ENCODE data around the gene LSR. TPM values are rescaled to one million over a fixed set of nuclear protein-coding genes. Genes with fewer than 3 reads are reported as not detected.
A peak's percentile ranks its signal among the peaks of the same experiment; 100 is the strongest.
"Not testable (repeated sequence)": the region's sequence is repeated elsewhere in the genome, so short reads cannot be mapped to it uniquely, and the experiment has no call there.

Gene LSR
- total and polyA plus RNA-seq, 5 experiments from 2014 or later: 36.7 to 106 (median 59.9) TPM

- Mint-ChIP-seq H3K36me3 (peaks cover 0 to 5% (median 2%) of the 10 kb centered on the region in 3 donors), H3K4me1 (peaks cover 14 to 52% (median 44%) of the 10 kb centered on the region in 4 donors), H3K27ac (peak overlapping the region in 7 of 10 donors; percentile 4 to 77 (median 53)), H3K27me3 (no peaks in the 10 kb centered on the region), H3K9me3 (peaks cover 0 to 11% (median 4%) of the 10 kb centered on the region in 9 donors), H3K4me3 (no peak overlapping the region)
- ATAC-seq (no peak), DNase-seq (no peak)
- POLR2A ChIA-PET: interaction anchor here (0.5 to 14.6 kb wide), 4 partner anchors 9 to 47 kb away, joined by 3 to 234 read pairs (median 6); no protein-coding TSS in a partner anchor
Measured at GRCh38 chr19:35220315-35220921, 28.4 kb upstream of the LSR start.

- H3K27ac Mint-ChIP-seq: peak overlapping the region in 6 of 10 donors; percentile 12 to 77 (median 46)
- not testable (repeated sequence) for H3K4me3 Mint-ChIP-seq, DNase-seq, ATAC-seq, H3K36me3 Mint-ChIP-seq, H3K27me3 Mint-ChIP-seq
- POLR2A ChIA-PET: interaction anchor here (0.5 to 14.6 kb wide), 4 partner anchors 10 to 47 kb away, joined by 3 to 234 read pairs (median 6); no protein-coding TSS in a partner anchor
- peaks cover 14 to 49% (median 43%) of the 10 kb centered on the region in 4 donors for H3K4me1 Mint-ChIP-seq
- peaks cover 0 to 11% (median 4%) of the 10 kb centered on the region in 9 donors for H3K9me3 Mint-ChIP-seq
Measured at GRCh38 chr19:35220973-35221590, 27.7 kb upstream of the LSR start.

GRCh38 chr19:35222373-35223015 is 26.3 kb upstream of the LSR start:
- Mint-ChIP-seq H3K36me3 (peaks cover 0 to 5% (median 2%) of the 10 kb centered on the region in 3 donors), H3K27ac (peak overlapping the region in 7 of 10 donors; percentile 25 to 81 (median 62)), H3K4me3 (no peak overlapping the region), H3K4me1 (peaks cover 17 to 50% (median 34%) of the 10 kb centered on the region in 4 donors), H3K9me3 (peaks cover 0 to 10% (median 0%) of the 10 kb centered on the region in 9 donors), H3K27me3 (no peaks in the 10 kb centered on the region)
- POLR2A ChIA-PET: interaction anchor here (0.6 to 14.6 kb wide), 5 partner anchors 8 to 80 kb away, joined by 3 to 234 read pairs (median 8); no protein-coding TSS in a partner anchor
- DNase-seq (no peak), ATAC-seq (no peak)

- no peaks in the 10 kb centered on the region for H3K27me3 Mint-ChIP-seq
- H3K36me3 Mint-ChIP-seq: peaks cover 0 to 5% (median 0%) of the 10 kb centered on the region in 3 donors
- H3K9me3 Mint-ChIP-seq: peaks cover 0 to 10% (median 0%) of the 10 kb centered on the region in 9 donors
- POLR2A ChIA-PET: interaction anchor here (0.7 to 14.6 kb wide), 5 partner anchors 9 to 81 kb away, joined by 3 to 234 read pairs (median 8); no protein-coding TSS in a partner anchor
- ATAC-seq (no peak), DNase-seq (no peak)
- H3K4me3 Mint-ChIP-seq: peak overlapping the region in 1 of 10 donors; percentile 5
- peaks cover 17 to 50% (median 32%) of the 10 kb centered on the region in 4 donors for H3K4me1 Mint-ChIP-seq
- H3K27ac Mint-ChIP-seq: peak overlapping the region in 8 of 10 donors; percentile 3 to 89 (median 62)
Measured at GRCh38 chr19:35223084-35223790, 25.6 kb upstream of the LSR start.

GRCh38 chr19:35223862-35224505 is 24.8 kb upstream of the LSR start:
- DNase-seq: no peak
- no peak overlapping the region for H3K4me3 Mint-ChIP-seq
- H3K27ac Mint-ChIP-seq: peak overlapping the region in 7 of 10 donors; percentile 8 to 85 (median 44)
- ATAC-seq: no peak
- peaks cover 17 to 50% (median 32%) of the 10 kb centered on the region in 4 donors for H3K4me1 Mint-ChIP-seq
- peaks cover 0 to 9% (median 0%) of the 10 kb centered on the region in 9 donors for H3K9me3 Mint-ChIP-seq
- POLR2A ChIA-PET: interaction anchor here (1.1 to 14.6 kb wide), 5 partner anchors 10 to 82 kb away, joined by 3 to 234 read pairs (median 8); no protein-coding TSS in a partner anchor
- H3K27me3 Mint-ChIP-seq: no peaks in the 10 kb centered on the region
- peaks cover 0 to 5% (median 0%) of the 10 kb centered on the region in 3 donors for H3K36me3 Mint-ChIP-seq

GRCh38 chr19:35224681-35225571 is 23.9 kb upstream of the LSR start:
- no peak for ATAC-seq
- Mint-ChIP-seq H3K4me1 (peaks cover 13 to 48% (median 28%) of the 10 kb centered on the region in 4 donors), H3K36me3 (no peaks in the 10 kb centered on the region), H3K27me3 (no peaks in the 10 kb centered on the region), H3K4me3 (no peak overlapping the region), H3K27ac (peak overlapping the region in 6 of 10 donors; percentile 22 to 75 (median 45)), H3K9me3 (peaks cover 0 to under 1% (median 0%) of the 10 kb centered on the region in 9 donors)
- POLR2A ChIA-PET: interaction anchor here (0.5 to 1.4 kb wide), 7 partner anchors 9 to 227 kb away, joined by 3 to 5 read pairs (median 4); no protein-coding TSS in a partner anchor
- no peak for DNase-seq

GRCh38 chr19:35225951-35226350 is 22.9 kb upstream of the LSR start:
- no peaks in the 10 kb centered on the region for H3K9me3 Mint-ChIP-seq
- ATAC-seq: no peak
- H3K27me3 Mint-ChIP-seq: no peaks in the 10 kb centered on the region
- peaks cover 13 to 43% (median 23%) of the 10 kb centered on the region in 4 donors for H3K4me1 Mint-ChIP-seq
- no peak for DNase-seq
- H3K36me3 Mint-ChIP-seq: no peaks in the 10 kb centered on the region
- H3K4me3 Mint-ChIP-seq: no peak overlapping the region
- POLR2A ChIA-PET: interaction anchor here (1.0 to 1.6 kb wide), 3 partner anchors 10 to 84 kb away, joined by 3 to 5 read pairs (median 4); no protein-coding TSS in a partner anchor
- peak overlapping the region in 6 of 10 donors; percentile 22 to 92 (median 54) for H3K27ac Mint-ChIP-seq

GRCh38 chr19:35226748-35227147 is 22.1 kb upstream of the LSR start:
- no peak for DNase-seq
- H3K4me3 Mint-ChIP-seq: no peak overlapping the region
- H3K27ac Mint-ChIP-seq: peak overlapping the region in 3 of 10 donors; percentile 41 to 70 (median 49)
- POLR2A ChIA-PET: interaction anchor here (0.6 to 1.6 kb wide), 2 partner anchors 10 to 15 kb away, joined by 4 read pairs; no protein-coding TSS in a partner anchor
- peaks cover 13 to 43% (median 23%) of the 10 kb centered on the region in 4 donors for H3K4me1 Mint-ChIP-seq
- no peaks in the 10 kb centered on the region for H3K9me3 Mint-ChIP-seq
- no peak for ATAC-seq
- H3K36me3 Mint-ChIP-seq: no peaks in the 10 kb centered on the region
- no peaks in the 10 kb centered on the region for H3K27me3 Mint-ChIP-seq

- Mint-ChIP-seq H3K27me3 (no peaks in the 10 kb centered on the region), H3K4me3 (no peak within 1 kb of the TSS), H3K9me3 (no peaks in the 10 kb centered on the region), H3K4me1 (peaks cover 8 to 32% (median 16%) of the 10 kb centered on the region in 4 donors), H3K27ac (peak within 1 kb of the TSS in 4 of 10 donors; percentile 25 to 60 (median 37)), H3K36me3 (no peaks in the 10 kb centered on the region)
- ATAC-seq (no peak), DNase-seq (no peak)
- POLR2A ChIA-PET: interaction anchor here (0.7 to 1.2 kb wide), 5 partner anchors 9 to 60 kb away, joined by 3 to 4 read pairs (median 3); no protein-coding TSS in a partner anchor
Measured at GRCh38 chr19:35228177-35228930, 20.4 kb upstream of the LSR start, which contains the start of gene FAM187B. Gene FAM187B (minus strand): TSS chr19:35228739. CDS start chr19:35228680, 59 bp downstream.

- Mint-ChIP-seq H3K9me3 (no peaks in the 10 kb centered on the region), H3K4me3 (no peak overlapping the region), H3K27ac (peak overlapping the region in 2 of 10 donors; percentile 6 to 8), H3K27me3 (no peaks in the 10 kb centered on the region), H3K36me3 (no peaks in the 10 kb centered on the region), H3K4me1 (peaks cover 6 to 24% (median 9%) of the 10 kb centered on the region in 4 donors)
- POLR2A ChIA-PET: interaction anchor here (0.7 to 1.2 kb wide), 2 partner anchors 11 to 202 kb away, joined by 4 read pairs; no protein-coding TSS in a partner anchor
- DNase-seq: no peak
- ATAC-seq: no peak
Measured at GRCh38 chr19:35229601-35230000, 19.2 kb upstream of the LSR start.
